Esophagus squamous epithelium (tissue), 4 donors: Measurements from ENCODE around the gene JAZF1.

ENCODE experiments used
- POLR2A ChIP-seq, 4 donors: fragments of 450-650 bp; IDR thresholded peaks; one replicate each; pipeline ENCODE4 v1.6.1; 2017; ENCODE audit warnings: antibody characterized with exemption in 4 of 4, mild to moderate bottlenecking in 4 of 4, moderate library complexity in 3 of 4
- TF ChIP-seq, protein P1 (sequence below), 6 experiments: fragments of 450-650 bp in 4 of 6; fragments of 200-600 bp in 2 of 6; sonication (generic) in 2 of 6; IDR thresholded peaks; one replicate each; pipeline ENCODE4 v1.5.1; 2016 to 2019; ENCODE audit warnings: antibody characterized with exemption in 6 of 6, mild to moderate bottlenecking in 4 of 6, moderate library complexity in 4 of 6

- TF ChIP-seq, protein P1, sequence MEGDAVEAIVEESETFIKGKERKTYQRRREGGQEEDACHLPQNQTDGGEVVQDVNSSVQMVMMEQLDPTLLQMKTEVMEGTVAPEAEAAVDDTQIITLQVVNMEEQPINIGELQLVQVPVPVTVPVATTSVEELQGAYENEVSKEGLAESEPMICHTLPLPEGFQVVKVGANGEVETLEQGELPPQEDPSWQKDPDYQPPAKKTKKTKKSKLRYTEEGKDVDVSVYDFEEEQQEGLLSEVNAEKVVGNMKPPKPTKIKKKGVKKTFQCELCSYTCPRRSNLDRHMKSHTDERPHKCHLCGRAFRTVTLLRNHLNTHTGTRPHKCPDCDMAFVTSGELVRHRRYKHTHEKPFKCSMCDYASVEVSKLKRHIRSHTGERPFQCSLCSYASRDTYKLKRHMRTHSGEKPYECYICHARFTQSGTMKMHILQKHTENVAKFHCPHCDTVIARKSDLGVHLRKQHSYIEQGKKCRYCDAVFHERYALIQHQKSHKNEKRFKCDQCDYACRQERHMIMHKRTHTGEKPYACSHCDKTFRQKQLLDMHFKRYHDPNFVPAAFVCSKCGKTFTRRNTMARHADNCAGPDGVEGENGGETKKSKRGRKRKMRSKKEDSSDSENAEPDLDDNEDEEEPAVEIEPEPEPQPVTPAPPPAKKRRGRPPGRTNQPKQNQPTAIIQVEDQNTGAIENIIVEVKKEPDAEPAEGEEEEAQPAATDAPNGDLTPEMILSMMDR (IDR thresholded peaks at IDR 0.05): no peak
- no peak for TF ChIP-seq POLR2A (IDR thresholded peaks at IDR 0.05)
These were observed 96.3 kb downstream of the JAZF1 start for GRCh38 chr7:28083998-28084985.
